ENCODE results near the gene TGM3. TPM values are rescaled to one million over a fixed set of nuclear protein-coding genes. Genes with fewer than 3 reads are reported as not detected.

Gene TGM3
- total RNA-seq, 1 experiment from 2014 or later = not detected

GRCh38 chr20:2285193-2285592 is 10.6 kb upstream of the TGM3 start:
- no peaks in the 10 kb centered on the region for H3K27me3 ChIP-seq (ENCODE audit: insufficient read depth, low read length)
- no peak overlapping the region for H3K9ac ChIP-seq (ENCODE audit: low read length)
- H3K79me2 ChIP-seq (ENCODE audit: insufficient read depth, low read length) = no peaks in the 10 kb centered on the region
- H3K27ac ChIP-seq (ENCODE audit: low read depth, low read length) = no peak overlapping the region
- no peak for ATAC-seq
- no peaks in the 10 kb centered on the region for H3K36me3 ChIP-seq (ENCODE audit: control insufficient read depth in 1 of 2, insufficient read depth in 2 of 2, low read length in 2 of 2)
- H3K4me3 ChIP-seq (replicated peaks in 1 of 2; ENCODE audit: low read depth in 1 of 2, low read length in 2 of 2) = no peak overlapping the region
- H3K4me1 ChIP-seq (ENCODE audit: control insufficient read depth in 1 of 2, insufficient read depth in 2 of 2, low read length in 2 of 2) = peaks cover 0 to 8% of the 10 kb centered on the region in 2 experiments; a peak in 2 of 4 replicates
- TF ChIP-seq FOSL1 (IDR thresholded peaks at IDR 0.05; ENCODE audit: low read depth) = no peak
- no peak for TF ChIP-seq MAX (IDR thresholded peaks at IDR 0.05)
- no peak for TF ChIP-seq ZNF274 (IDR thresholded peaks at IDR 0.05; ENCODE audit: low read depth, low read length)
- no peak for TF ChIP-seq REST (IDR thresholded peaks at IDR 0.05; ENCODE audit: low read depth)
- no peak for TF ChIP-seq EGR1 (IDR thresholded peaks at IDR 0.05; ENCODE audit: low read depth)
- ChIA-PET CTCF (no interaction called here), RAD21 (ENCODE audit: low non-redundant PET in 1 of 2, low total read pairs in 2 of 2, uncharacterized antibody in 2 of 2, unreplicated experiment in 2 of 2) (no interaction called here), POLR2A (no interaction called here)
- no peak for DNase-seq (ENCODE audit: low read depth, low spot score)
- no peaks in the 10 kb centered on the region; the same call in 1 of the 2 replicates for H4K20me1 ChIP-seq (ENCODE audit: insufficient read depth)
- intact Hi-C loops (cut with micrococcal nuclease) = no loop called here
- no peaks in the 10 kb centered on the region for H3K9me2 ChIP-seq (ENCODE audit: insufficient read depth)
- no peaks in the 10 kb centered on the region for H3K9me3 ChIP-seq (ENCODE audit: control insufficient read depth in 1 of 2, insufficient read depth in 1 of 2, low read depth in 1 of 2, low read length in 2 of 2)
- BruUV-seq (replicated peaks) = no TSS peak
- H3K4me2 ChIP-seq (ENCODE audit: low read length) = no peak overlapping the region
- H2AFZ ChIP-seq (ENCODE audit: low read depth, low read length, poor library complexity, severe bottlenecking) = peak overlapping the region; percentile 27

- POLR2A ChIA-PET = no interaction called here
- no peak for ATAC-seq
- H4K20me1 ChIP-seq (ENCODE audit: insufficient read depth) = no peaks in the 10 kb centered on the region; the same call in 1 of the 2 replicates
These were observed 10.2 kb upstream of the TGM3 start for GRCh38 chr20:2285613-2286012.

More at GRCh38 chr20:2285613-2286012, 10.2 kb upstream of the TGM3 start:
- CTCF ChIA-PET = no interaction called here
- peaks cover 0 to 8% of the 10 kb centered on the region in 2 experiments; a peak in 2 of 4 replicates for H3K4me1 ChIP-seq (ENCODE audit: control insufficient read depth in 1 of 2, insufficient read depth in 2 of 2, low read length in 2 of 2)
- no peaks in the 10 kb centered on the region for H3K9me2 ChIP-seq (ENCODE audit: insufficient read depth)
- no peaks in the 10 kb centered on the region for H3K36me3 ChIP-seq (ENCODE audit: control insufficient read depth in 1 of 2, insufficient read depth in 2 of 2, low read length in 2 of 2)
- no peaks in the 10 kb centered on the region for H3K9me3 ChIP-seq (ENCODE audit: control insufficient read depth in 1 of 2, insufficient read depth in 1 of 2, low read depth in 1 of 2, low read length in 2 of 2)
- no peak for TF ChIP-seq YY1 (IDR thresholded peaks at IDR 0.05; ENCODE audit: extremely low read depth, insufficient replicate concordance, low read depth, low read length)
- TF ChIP-seq FOSL1 (IDR thresholded peaks at IDR 0.05; ENCODE audit: low read depth) = no peak
- no peak for TF ChIP-seq ATF3 (IDR thresholded peaks at IDR 0.05)
- no peak for TF ChIP-seq SIN3A (IDR thresholded peaks at IDR 0.05; ENCODE audit: low read depth)
- no peak for TF ChIP-seq CBX3 (IDR thresholded peaks at IDR 0.05; ENCODE audit: low read depth)
- TF ChIP-seq SRF (IDR thresholded peaks at IDR 0.05; ENCODE audit: low read depth) = no peak
- TF ChIP-seq POLR2A (IDR thresholded peaks at IDR 0.05; ENCODE audit: borderline replicate concordance, extremely low read depth, insufficient read depth, insufficient read length) = no peak
- H3K4me2 ChIP-seq (ENCODE audit: low read length) = peak overlapping the region; percentile 21; the same call in 1 of the 2 replicates
- no peak for DNase-seq (ENCODE audit: low read depth, low spot score)
- H3K27me3 ChIP-seq (ENCODE audit: insufficient read depth, low read length) = no peaks in the 10 kb centered on the region
- peak overlapping the region; percentile 27 for H2AFZ ChIP-seq (ENCODE audit: low read depth, low read length, poor library complexity, severe bottlenecking)
- intact Hi-C loops (cut with micrococcal nuclease) = no loop called here
- no TSS peak for BruUV-seq (replicated peaks)
- no peak overlapping the region for H3K4me3 ChIP-seq (replicated peaks in 1 of 2; ENCODE audit: low read depth in 1 of 2, low read length in 2 of 2)
- H3K27ac ChIP-seq (ENCODE audit: low read depth, low read length) = no peak overlapping the region
- H3K79me2 ChIP-seq (ENCODE audit: insufficient read depth, low read length) = no peaks in the 10 kb centered on the region
- RAD21 ChIA-PET (ENCODE audit: low non-redundant PET in 1 of 2, low total read pairs in 2 of 2, uncharacterized antibody in 2 of 2, unreplicated experiment in 2 of 2) = no interaction called here
- H3K9ac ChIP-seq (ENCODE audit: low read length) = no peak overlapping the region

Measured in HCT116 (cell line).